CD4-positive, alpha-beta T cell treated with Interleukin-15 for 4 hours (primary cell): ENCODE data around the gene NFU1.
"Not testable (repeated sequence)": the region's sequence is repeated elsewhere in the genome, so short reads cannot be mapped to it uniquely, and the experiment has no call there.

ENCODE experiments used
- DNase-seq: peaks from one replicate; pipeline ENCODE4 v3.0.0-alpha.2; 2020; ENCODE audit warnings: low spot score

NFU1 gene

GRCh38 chr2:69450735-69451416, 13.6 kb upstream of the NFU1 start:
- DNase-seq = no peak

GRCh38 chr2:69449906-69450305, 12.7 kb upstream of the NFU1 start:
- DNase-seq = no peak

- DNase-seq = not testable (repeated sequence)
These were observed 6.4 kb upstream of the NFU1 start for GRCh38 chr2:69443673-69444072.

DNA sequence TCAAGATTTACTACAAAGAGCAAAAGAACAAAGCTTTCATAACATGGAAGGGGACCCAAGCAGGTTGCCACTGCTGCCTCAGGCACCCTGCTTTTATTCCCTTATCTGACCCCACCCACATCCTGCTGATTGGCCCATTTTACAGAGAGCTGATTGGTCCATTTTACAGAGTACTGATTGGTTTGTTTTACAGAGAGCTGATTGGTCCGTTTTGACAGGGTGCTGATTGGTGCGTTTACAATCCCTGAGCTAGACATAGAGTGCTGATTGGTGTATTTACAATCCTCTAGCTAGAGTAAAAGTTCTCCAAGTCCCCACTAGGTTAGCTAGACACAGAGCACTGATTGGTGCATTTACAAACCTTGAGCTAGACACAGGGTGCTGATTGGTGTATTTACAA, 2.3 kb upstream of the NFU1 start:
- DNase-seq = not testable (repeated sequence)

- DNase-seq = no peak
These were observed 1.3 kb upstream of the NFU1 start for GRCh38 chr2:69438580-69438979.

GRCh38 chr2:69437751-69438154, 518 bp upstream of the NFU1 start:
- no peak for DNase-seq

- DNase-seq = no peak
These were observed 668 bp downstream of the NFU1 start for GRCh38 chr2:69436596-69436937.

- DNase-seq = no peak
These were observed 2.5 kb downstream of the NFU1 start for GRCh38 chr2:69434753-69435152.

GRCh38 chr2:69429491-69430183, 7.6 kb downstream of the NFU1 start:
- DNase-seq = no peak

- no peak for DNase-seq
These were observed 8.3 kb downstream of the NFU1 start for GRCh38 chr2:69428981-69429380.

DNA sequence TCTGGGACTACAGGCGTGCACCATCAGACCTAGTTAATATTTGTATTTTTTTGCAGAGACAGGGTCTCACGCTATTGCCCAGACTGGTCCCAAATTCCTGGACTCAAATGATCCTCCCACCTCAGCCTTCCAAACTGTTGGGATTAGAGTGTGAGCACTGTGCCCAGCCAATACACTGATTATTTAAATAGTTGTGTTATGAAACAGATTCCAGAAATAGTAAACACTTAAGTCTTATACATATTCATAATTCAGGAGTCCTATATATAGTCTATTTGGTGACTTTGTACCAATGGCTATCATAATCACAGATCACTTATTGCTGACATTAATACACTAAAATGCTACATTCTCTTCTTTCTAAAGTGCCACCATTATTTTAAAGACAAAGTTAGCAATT, 12.8 kb downstream of the NFU1 start:
- no peak for DNase-seq

- no peak for DNase-seq
These were observed 15.0 kb downstream of the NFU1 start for GRCh38 chr2:69422198-69422597.

- DNase-seq = not testable (repeated sequence)
These were observed 18.1 kb downstream of the NFU1 start for GRCh38 chr2:69419111-69419510.

GRCh38 chr2:69416147-69416546, 21.1 kb downstream of the NFU1 start:
- DNase-seq = no peak

GRCh38 chr2:69411120-69411519, 26.1 kb downstream of the NFU1 start:
- DNase-seq = no peak

DNA sequence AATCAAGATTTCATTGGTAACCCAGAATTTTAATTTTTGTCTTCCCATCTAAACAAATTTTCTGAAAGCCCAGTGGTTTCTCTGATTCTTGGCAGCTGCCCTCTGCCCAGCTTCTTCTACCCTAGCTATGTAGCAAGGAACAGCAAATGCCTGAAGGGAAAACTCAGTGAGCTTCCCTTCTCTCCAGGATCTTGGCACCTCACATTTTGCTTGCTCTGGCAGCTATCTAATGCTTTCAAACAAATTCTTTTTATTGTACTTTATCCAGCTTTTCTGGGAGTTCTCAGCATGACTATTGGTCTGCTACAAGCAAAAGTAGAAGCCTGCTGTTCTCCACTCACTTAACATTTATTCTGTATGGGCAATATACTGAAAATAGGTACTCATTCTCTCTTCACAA, 31.9 kb downstream of the NFU1 start:
- DNase-seq = no peak

- DNase-seq = no peak
These were observed 37.1 kb downstream of the NFU1 start for GRCh38 chr2:69400121-69400520.

GRCh38 chr2:69397234-69397633, 40.0 kb downstream of the NFU1 start:
- no peak for DNase-seq

DNA sequence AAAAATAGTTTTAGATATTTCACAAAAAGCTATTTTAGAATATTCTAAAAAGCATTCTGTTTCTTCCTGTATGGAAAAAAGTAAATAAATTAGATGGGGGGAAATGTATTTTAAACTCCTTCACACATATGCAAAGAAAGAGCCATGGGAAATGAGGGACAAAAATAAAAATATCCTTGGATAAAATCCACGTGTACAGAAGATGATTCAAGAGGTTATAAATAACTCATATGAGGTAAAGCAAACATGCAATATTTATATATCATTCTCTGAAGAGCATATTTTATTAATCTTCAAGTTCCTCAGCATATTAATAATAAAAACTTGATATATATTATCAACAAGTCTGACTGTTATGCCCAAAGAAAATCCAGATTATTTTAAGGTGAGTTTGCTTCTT, 41.4 kb downstream of the NFU1 start:
- no peak for DNase-seq

DNA sequence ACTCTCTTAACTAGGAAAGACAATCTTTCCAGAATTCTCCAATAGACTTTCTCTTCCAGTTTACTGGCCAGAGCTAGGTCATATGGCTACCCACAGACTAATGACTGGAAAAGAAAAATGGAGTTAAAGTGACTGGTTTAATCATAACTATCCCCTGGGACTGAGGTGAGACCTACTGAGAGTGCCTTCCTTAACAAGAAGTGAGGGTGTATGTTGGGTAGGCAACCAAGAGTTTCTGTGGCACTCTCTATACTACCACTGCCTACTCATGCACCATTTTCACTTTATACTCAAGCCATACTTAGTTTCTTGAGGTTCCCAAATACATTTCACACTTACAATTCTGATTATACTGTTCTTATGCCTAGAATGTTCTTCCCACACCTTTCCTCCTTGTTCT, 43.3 kb downstream of the NFU1 start:
- no peak for DNase-seq

GRCh38 chr2:69390471-69390870, 46.8 kb downstream of the NFU1 start:
- no peak for DNase-seq

GRCh38 chr2:69390001-69390400, 47.2 kb downstream of the NFU1 start:
- no peak for DNase-seq

GRCh38 chr2:69389271-69389670, 48.0 kb downstream of the NFU1 start:
- no peak for DNase-seq
